Upper lobe of left lung (tissue), 6 donors: ENCODE data around the gene ABLIM2. TPM values are rescaled to one million over a fixed set of nuclear protein-coding genes. Genes with fewer than 3 reads are reported as not detected.

ENCODE experiments used
- ATAC-seq, 2 donors: fragments of 200-7000 bp; cut with Tn5 transposase; one replicate each; pipeline ENCODE4 v1.9.1; 2022; ENCODE audit warnings: mild to moderate bottlenecking in 2 of 2, moderate library complexity in 2 of 2; ENCODE audit not compliant: low FRiP score in 2 of 2
- DNase-seq, 2 donors: peaks; one replicate each; pipeline ENCODE4 v3.0.0-alpha.2; 2019 to 2020
- H3K27ac ChIP-seq, 4 donors: fragments of 200-600 bp; sonication (generic); one replicate each; pipeline ENCODE4 v1.5.1; 2016 to 2019
- H3K27me3 ChIP-seq, 4 donors: fragments of 200-600 bp; sonication (generic); one replicate each; pipeline ENCODE4 v1.5.1; 2017 to 2019
- H3K36me3 ChIP-seq, 4 donors: fragments of 200-600 bp; sonication (generic); one replicate each; pipeline ENCODE4 v1.5.1; 2016 to 2019
- H3K4me1 ChIP-seq, 4 donors: fragments of 200-600 bp; sonication (generic); one replicate each; pipeline ENCODE4 v1.5.1; 2018 to 2019
- H3K4me3 ChIP-seq, 4 donors: fragments of 200-600 bp; sonication (generic); one replicate each; pipeline ENCODE4 v1.5.1; 2017 to 2019; ENCODE audit warnings: mild to moderate bottlenecking in 2 of 4, moderate library complexity in 1 of 4
- H3K9me3 ChIP-seq, 4 donors: fragments of 200-600 bp; sonication (generic); one replicate each; pipeline ENCODE4 v1.5.1; 2018 to 2019
- CTCF ChIP-seq, 6 experiments: fragments of 450-650 bp in 4 of 6; fragments of 200-600 bp in 2 of 6; sonication (generic) in 2 of 6; IDR thresholded peaks; one replicate each; pipeline ENCODE4 v1.5.1; 2016 to 2019; ENCODE audit warnings: antibody characterized with exemption in 6 of 6
- EP300 ChIP-seq, 4 donors: sonication (generic); formaldehyde crosslinking; IDR thresholded peaks; one replicate each; pipeline ENCODE4 v1.5.1; 2017; ENCODE audit warnings: antibody characterized with exemption in 4 of 4, control low read depth in 2 of 4
- POLR2A ChIP-seq, 4 donors: fragments of 450-650 bp; IDR thresholded peaks; one replicate each; pipeline ENCODE4 v1.5.1; 2016 to 2017; ENCODE audit warnings: antibody characterized with exemption in 4 of 4, mild to moderate bottlenecking in 2 of 4
- POLR2AphosphoS5 ChIP-seq, 2 donors: sonication (generic); formaldehyde crosslinking; IDR thresholded peaks; one replicate each; pipeline ENCODE4 v1.5.1; 2017; ENCODE audit warnings: antibody characterized with exemption in 2 of 2
- WGBS, 2 donors: methylation state at CpG; one replicate each; pipeline ENCODE4 v1.1.5; 2017 to 2018; 5-methylcytosine and 5-hydroxymethylcytosine counted together
- total RNA-seq, 6 donors: library from RNA; depleted of rRNA in 4 of 6; stranded (reverse); fragments of >200 nt in 4 of 6; gene quantifications; one replicate each; pipeline versions ENCODE4 v1.1.0 to v1.2.1, GENCODE V29; 2016 to 2021
- donor health status: DM: no; HTN: no; CAD: no; lungs with moderate emphysema.
- donor health status: DM: no; HTN: yes; CAD: no; lungs with severe emphysema.

The ABLIM2 gene
- total RNA-seq, 6 donors from 2014 or later = 3.6 to 36.9 (median 8.1) TPM

GRCh38 chr4:7988437-7988836 lies 170.2 kb downstream of the ABLIM2 start:
- DNase-seq (no peak), ATAC-seq (no peak)
- no peak overlapping the region for H3K4me3 ChIP-seq
- TF ChIP-seq POLR2AphosphoS5 (IDR thresholded peaks at IDR 0.05) (no peak), EP300 (IDR thresholded peaks at IDR 0.05) (no peak)
- H3K27ac ChIP-seq = no peak overlapping the region
- peaks cover 0 to 7% (median 2%) of the 10 kb centered on the region in 4 donors for H3K4me1 ChIP-seq
- no peaks in the 10 kb centered on the region for H3K36me3 ChIP-seq
- H3K9me3 ChIP-seq = no peaks in the 10 kb centered on the region
- H3K27me3 ChIP-seq = no peaks in the 10 kb centered on the region
- 65 to 74% methylated on average over 1 of the region's 1 CpG for WGBS, 2 donors

GRCh38 chr4:7987148-7987989 lies 171.2 kb downstream of the ABLIM2 start:
- Histone ChIP-seq H3K36me3 (no peaks in the 10 kb centered on the region), H3K27me3 (no peaks in the 10 kb centered on the region), H3K4me3 (no peak overlapping the region), H3K9me3 (no peaks in the 10 kb centered on the region), H3K27ac (no peak overlapping the region), H3K4me1 (peaks cover 0 to 7% (median 2%) of the 10 kb centered on the region in 4 donors)
- no peak for TF ChIP-seq EP300 (IDR thresholded peaks at IDR 0.05)
- peak; percentile 71 to 90 (median 82) for TF ChIP-seq CTCF (IDR thresholded peaks at IDR 0.05)
- peak in 1 of 2 donors; percentile 68 for DNase-seq
- ATAC-seq = peak; percentile 70 to 86
- WGBS, 2 donors = 52 to 53% methylated on average over 10 of the region's 10 CpGs

- no peak overlapping the region for H3K27ac ChIP-seq
- 28 to 34% methylated on average over 21 of the region's 21 CpGs for WGBS, 2 donors
- no peaks in the 10 kb centered on the region for H3K27me3 ChIP-seq
- H3K9me3 ChIP-seq = no peaks in the 10 kb centered on the region
- DNase-seq (peak in 1 of 2 donors; percentile 63), ATAC-seq (no peak)
- H3K4me3 ChIP-seq = no peak overlapping the region
- H3K4me1 ChIP-seq = peaks cover 0 to 7% (median 2%) of the 10 kb centered on the region in 4 donors
- no peaks in the 10 kb centered on the region for H3K36me3 ChIP-seq
- TF ChIP-seq EP300 (IDR thresholded peaks at IDR 0.05) = no peak
- TF ChIP-seq POLR2A (IDR thresholded peaks at IDR 0.05) = no peak
- TF ChIP-seq POLR2AphosphoS5 (IDR thresholded peaks at IDR 0.05) = no peak
- TF ChIP-seq CTCF (IDR thresholded peaks at IDR 0.05) = no peak
Measured at GRCh38 chr4:7985891-7986441, 172.6 kb downstream of the ABLIM2 start.

GRCh38 chr4:7985072-7985471 lies 173.5 kb downstream of the ABLIM2 start:
- no peak overlapping the region for H3K27ac ChIP-seq
- H3K4me1 ChIP-seq = peaks cover 0 to 7% (median 2%) of the 10 kb centered on the region in 4 donors
- TF ChIP-seq EP300 (IDR thresholded peaks at IDR 0.05) = no peak
- TF ChIP-seq POLR2A (IDR thresholded peaks at IDR 0.05) = no peak
- TF ChIP-seq CTCF (IDR thresholded peaks at IDR 0.05) = no peak
- TF ChIP-seq POLR2AphosphoS5 (IDR thresholded peaks at IDR 0.05) = no peak
- no peak overlapping the region for H3K4me3 ChIP-seq
- H3K36me3 ChIP-seq = no peaks in the 10 kb centered on the region
- H3K27me3 ChIP-seq = no peaks in the 10 kb centered on the region
- no peaks in the 10 kb centered on the region for H3K9me3 ChIP-seq
- no peak for ATAC-seq
- WGBS, 2 donors = 89 to 96% methylated on average over 9 to 12 of the region's 12 CpGs
- peak in 1 of 2 donors; percentile 17 for DNase-seq

GRCh38 chr4:7984286-7984925 lies 174.2 kb downstream of the ABLIM2 start:
- Histone ChIP-seq H3K27me3 (no peaks in the 10 kb centered on the region), H3K36me3 (no peaks in the 10 kb centered on the region), H3K27ac (no peak overlapping the region), H3K4me3 (no peak overlapping the region), H3K4me1 (peaks cover 0 to 7% (median 2%) of the 10 kb centered on the region in 4 donors), H3K9me3 (no peaks in the 10 kb centered on the region)
- WGBS, 2 donors = 91 to 92% methylated on average over 23 to 29 of the region's 31 CpGs
- DNase-seq (peak in 1 of 2 donors; percentile 75), ATAC-seq (no peak)
- no peak for TF ChIP-seq POLR2A (IDR thresholded peaks at IDR 0.05)
- TF ChIP-seq EP300 (IDR thresholded peaks at IDR 0.05) = no peak
- TF ChIP-seq POLR2AphosphoS5 (IDR thresholded peaks at IDR 0.05) = no peak
- TF ChIP-seq CTCF (IDR thresholded peaks at IDR 0.05) = no peak
